Measurements from ENCODE around the gene MAP3K9.

DNA sequence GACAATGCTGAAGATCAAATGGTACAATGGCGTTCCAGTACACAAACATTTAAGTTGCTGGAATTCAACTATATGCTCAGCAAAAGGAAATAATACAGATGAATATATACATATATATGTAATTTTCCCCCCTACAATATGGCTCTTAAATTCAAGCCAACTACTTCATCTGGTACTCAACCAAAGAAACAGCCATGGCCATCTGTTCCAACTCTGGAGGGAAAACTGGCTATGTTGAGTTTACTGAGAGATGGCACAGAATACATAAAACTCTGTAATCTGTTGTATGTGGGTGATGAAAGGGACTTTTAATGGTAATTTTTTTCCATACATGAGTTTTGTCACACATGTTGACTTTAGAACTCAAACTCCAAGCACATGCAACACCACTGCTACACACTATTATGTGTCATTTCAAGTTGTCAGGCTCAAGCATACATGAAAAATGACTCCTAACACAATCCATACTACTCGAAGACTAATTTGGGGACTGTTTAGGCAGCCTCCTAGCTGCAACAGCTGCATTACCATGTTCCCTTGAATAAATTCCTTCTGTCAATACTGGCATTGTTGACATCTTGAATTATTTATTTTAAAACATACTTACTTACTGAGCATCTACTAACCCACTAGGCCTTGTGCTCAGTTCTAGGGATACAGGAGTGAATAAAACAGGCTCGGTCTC is 38.2 kb upstream of the MAP3K9 start:
- TF ChIP-seq TOX (CRISPR knock-in tag; IDR thresholded peaks at IDR 0.05; ENCODE audit: borderline replicate concordance) = no peak
- no peak for TF ChIP-seq ZFP3 (CRISPR knock-in tag; IDR thresholded peaks at IDR 0.05)
